Glomerular endothelial cell (primary cell): ENCODE data around the gene VLDLR. TPM values are rescaled to one million over a fixed set of nuclear protein-coding genes. Genes with fewer than 3 reads are reported as not detected.
A peak's percentile ranks its signal among the peaks of the same experiment; 100 is the strongest.

Experiments used
- DNase-seq: peaks from one replicate; pipeline ENCODE4 v3.0.0-alpha.2; 2011; ENCODE audit warnings: low read depth, low spot score; ENCODE audit errors: extremely low read depth
- total RNA-seq: library from RNA; depleted of rRNA; stranded (reverse); fragments of >200 nt; gene quantifications from 2 replicates; pipeline ENCODE4 v1.2.3, GENCODE V29; 2015

The VLDLR gene
- total RNA-seq, 1 donor from 2014 or later = 33.3 TPM

- no peak for DNase-seq
Measured at GRCh38 chr9:2662496-2662895, 40.9 kb downstream of the VLDLR start.

GRCh38 chr9:2663461-2664173 lies 42.0 kb downstream of the VLDLR start:
- no peak for DNase-seq

GRCh38 chr9:2664174-2665065 lies 42.8 kb downstream of the VLDLR start:
- no peak for DNase-seq

- DNase-seq = no peak
Measured at GRCh38 chr9:2666569-2666968, 45.0 kb downstream of the VLDLR start.

- no peak for DNase-seq
Measured at GRCh38 chr9:2673161-2673560, 51.6 kb downstream of the VLDLR start.

- no peak for DNase-seq
Measured at GRCh38 chr9:2674141-2674824, 52.7 kb downstream of the VLDLR start.

GRCh38 chr9:2675834-2676233 lies 54.2 kb downstream of the VLDLR start:
- DNase-seq = no peak

- no peak for DNase-seq
Measured at GRCh38 chr9:2676466-2676865, 54.9 kb downstream of the VLDLR start.

- DNase-seq = no peak
Measured at GRCh38 chr9:2677915-2678889, 56.6 kb downstream of the VLDLR start.

- no peak for DNase-seq
Measured at GRCh38 chr9:2679011-2679410, 57.4 kb downstream of the VLDLR start.

- DNase-seq = no peak
Measured at GRCh38 chr9:2681981-2682380, 60.4 kb downstream of the VLDLR start.

GRCh38 chr9:2686911-2687310 lies 65.3 kb downstream of the VLDLR start:
- DNase-seq = no peak

- no peak for DNase-seq
Measured at GRCh38 chr9:2688636-2689035, 67.0 kb downstream of the VLDLR start.

GRCh38 chr9:2691212-2691611 lies 69.6 kb downstream of the VLDLR start:
- no peak for DNase-seq

GRCh38 chr9:2691626-2692025 lies 70.0 kb downstream of the VLDLR start:
- peak; percentile 69 for DNase-seq

GRCh38 chr9:2693056-2693455 lies 71.5 kb downstream of the VLDLR start:
- no peak for DNase-seq

GRCh38 chr9:2697492-2697891 lies 75.9 kb downstream of the VLDLR start:
- no peak for DNase-seq

- no peak for DNase-seq
Measured at GRCh38 chr9:2700398-2700797, 78.8 kb downstream of the VLDLR start.

GRCh38 chr9:2700909-2701550 lies 79.4 kb downstream of the VLDLR start:
- no peak for DNase-seq

GRCh38 chr9:2704504-2704903 lies 82.9 kb downstream of the VLDLR start:
- DNase-seq = no peak
